Prostate gland (tissue), 2 donors: ENCODE results near the gene EVA1A. TPM values are rescaled to one million over a fixed set of nuclear protein-coding genes. Genes with fewer than 3 reads are reported as not detected.

Source experiments
- DNase-seq: peaks from one replicate; pipeline ENCODE4 v3.0.0-alpha.2; 2019; ENCODE audit warnings: low spot score
- H3K27ac ChIP-seq, 2 donors: fragments of 200-600 bp; sonication (generic); 2 replicates each; pipeline ENCODE4 v1.5.1; 2017 to 2019
- H3K27me3 ChIP-seq: fragments of 200-600 bp; sonication (generic); replicated peaks from 2 replicates; pipeline ENCODE4 v1.5.1; 2019; ENCODE audit not compliant: insufficient read depth
- H3K36me3 ChIP-seq, 2 donors: fragments of 200-600 bp; sonication (generic); 1 replicate in 1 of 2; 2 replicates in 1 of 2; pipeline versions ENCODE4 v1.5.1 to v1.8.1; 2017 to 2019
- H3K4me1 ChIP-seq: fragments of 200-600 bp; sonication (generic); replicated peaks from 2 replicates; pipeline ENCODE4 v1.5.1; 2019
- H3K4me3 ChIP-seq, 2 donors: fragments of 200-600 bp; sonication (generic); 2 replicates each; pipeline ENCODE4 v1.5.1; 2017 to 2019
- H3K9me3 ChIP-seq: fragments of 200-600 bp; sonication (generic); 2 replicates; pipeline ENCODE4 v1.5.1; 2017
- POLR2A ChIP-seq: fragments of 450-650 bp; IDR thresholded peaks from one replicate; pipeline ENCODE4 v1.6.1; 2016; ENCODE audit warnings: antibody characterized with exemption, mild to moderate bottlenecking
- POLR2AphosphoS5 ChIP-seq: sonication (generic); formaldehyde crosslinking; IDR thresholded peaks from one replicate; pipeline ENCODE4 v1.6.1; 2017; ENCODE audit warnings: antibody characterized with exemption
- WGBS: methylation state at CpG from one replicate; pipeline ENCODE4 v1.1.5; 2018; 5-methylcytosine and 5-hydroxymethylcytosine counted together
- intact Hi-C: fragments of 100-400 bp; cut with DNase I; formaldehyde crosslinking; loops from one replicate; pipeline ENCODE4 v1.14.2; 2022
- total RNA-seq, 2 donors: library from RNA; depleted of rRNA; stranded (reverse); fragments of >200 nt; gene quantifications; one replicate each; pipeline ENCODE4 v1.1.0, GENCODE V29; 2016
- TF ChIP-seq, protein P1 (sequence below), 4 experiments: fragments of 200-600 bp in 2 of 4; fragments of 450-650 bp in 2 of 4; sonication (generic) in 2 of 4; IDR thresholded peaks; 1 replicate in 3 of 4; 2 replicates in 1 of 4; pipeline ENCODE4 v1.5.1; 2016 to 2019; ENCODE audit warnings: antibody characterized with exemption in 4 of 4, mild to moderate bottlenecking in 2 of 4, moderate library complexity in 2 of 4

Gene EVA1A
- total RNA-seq, 2 donors from 2014 or later: 9.7 to 16.9 TPM

DNA sequence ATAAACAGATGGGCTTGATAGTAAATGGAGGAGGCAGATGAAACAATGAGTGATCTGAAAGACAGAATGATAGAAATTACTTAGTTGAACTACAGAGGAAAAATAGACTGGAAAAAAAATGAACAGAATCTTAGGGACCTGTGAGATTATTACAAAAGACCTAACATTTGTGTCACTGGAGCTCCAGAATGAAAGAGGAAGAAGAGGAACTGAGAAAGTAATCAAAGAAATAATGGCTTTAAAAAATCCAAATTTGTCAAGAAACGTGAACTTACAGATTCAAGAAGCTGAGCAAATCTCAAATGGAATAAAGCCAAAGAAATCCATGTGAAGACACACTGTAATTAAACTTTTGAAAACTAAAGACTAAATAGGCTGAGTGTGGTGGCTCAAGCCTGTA is 28.3 kb downstream of the EVA1A start:
- DNase-seq: no peak
- H3K4me1 ChIP-seq: no peaks in the 10 kb centered on the region
- no peak overlapping the region for H3K27ac ChIP-seq
- intact Hi-C loops: no loop called here
- TF ChIP-seq POLR2AphosphoS5 (no peak), POLR2A (no peak)
- TF ChIP-seq, protein P1, sequence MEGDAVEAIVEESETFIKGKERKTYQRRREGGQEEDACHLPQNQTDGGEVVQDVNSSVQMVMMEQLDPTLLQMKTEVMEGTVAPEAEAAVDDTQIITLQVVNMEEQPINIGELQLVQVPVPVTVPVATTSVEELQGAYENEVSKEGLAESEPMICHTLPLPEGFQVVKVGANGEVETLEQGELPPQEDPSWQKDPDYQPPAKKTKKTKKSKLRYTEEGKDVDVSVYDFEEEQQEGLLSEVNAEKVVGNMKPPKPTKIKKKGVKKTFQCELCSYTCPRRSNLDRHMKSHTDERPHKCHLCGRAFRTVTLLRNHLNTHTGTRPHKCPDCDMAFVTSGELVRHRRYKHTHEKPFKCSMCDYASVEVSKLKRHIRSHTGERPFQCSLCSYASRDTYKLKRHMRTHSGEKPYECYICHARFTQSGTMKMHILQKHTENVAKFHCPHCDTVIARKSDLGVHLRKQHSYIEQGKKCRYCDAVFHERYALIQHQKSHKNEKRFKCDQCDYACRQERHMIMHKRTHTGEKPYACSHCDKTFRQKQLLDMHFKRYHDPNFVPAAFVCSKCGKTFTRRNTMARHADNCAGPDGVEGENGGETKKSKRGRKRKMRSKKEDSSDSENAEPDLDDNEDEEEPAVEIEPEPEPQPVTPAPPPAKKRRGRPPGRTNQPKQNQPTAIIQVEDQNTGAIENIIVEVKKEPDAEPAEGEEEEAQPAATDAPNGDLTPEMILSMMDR (IDR thresholded peaks at IDR 0.05): no peak
- 37% methylated on average over 1 of the region's 1 CpG for WGBS
- H3K4me3 ChIP-seq: no peak overlapping the region
- no peaks in the 10 kb centered on the region for H3K36me3 ChIP-seq
- no peaks in the 10 kb centered on the region for H3K9me3 ChIP-seq
- H3K27me3 ChIP-seq: no peaks in the 10 kb centered on the region

DNA sequence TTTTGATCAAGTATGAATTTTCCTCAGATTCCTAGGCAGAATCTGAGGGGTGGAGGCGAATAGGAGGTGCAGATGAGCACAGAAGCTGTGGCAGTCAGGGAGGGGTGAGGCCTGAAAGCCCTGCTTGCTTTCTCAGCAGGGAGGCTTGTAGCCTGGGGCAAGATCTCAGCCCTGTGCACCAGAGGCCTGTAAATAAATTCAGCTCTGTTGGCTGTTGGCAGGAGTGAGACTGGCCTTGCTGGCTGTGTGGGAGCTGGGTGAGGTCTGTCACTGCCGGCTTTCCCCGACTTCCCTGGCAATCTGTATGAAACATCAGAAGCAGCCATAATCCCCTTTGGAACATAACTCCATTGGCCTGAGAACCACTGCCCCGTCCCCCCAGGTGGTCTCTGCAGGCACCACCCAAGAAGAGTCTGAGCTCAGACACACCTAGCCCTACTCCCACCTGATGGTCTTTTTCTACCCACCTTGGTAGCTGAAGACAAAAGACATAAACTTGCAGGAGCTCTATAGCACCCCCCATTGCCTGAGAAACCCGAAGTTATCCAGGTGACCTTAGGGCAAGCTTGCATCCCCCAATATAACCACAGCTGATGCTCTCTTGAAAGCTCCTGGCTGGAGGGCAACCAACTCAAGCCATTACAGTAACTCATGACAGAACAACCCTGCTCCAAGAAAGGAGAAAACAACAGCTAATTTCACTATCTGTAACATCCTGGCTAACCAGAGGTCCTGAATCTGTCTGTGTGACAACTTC is 32.3 kb downstream of the EVA1A start:
- H3K27me3 ChIP-seq: no peaks in the 10 kb centered on the region
- H3K27ac ChIP-seq: no peak overlapping the region
- H3K9me3 ChIP-seq: no peaks in the 10 kb centered on the region
- no peak for DNase-seq
- H3K36me3 ChIP-seq: no peaks in the 10 kb centered on the region
- H3K4me1 ChIP-seq: no peaks in the 10 kb centered on the region
- 73% methylated on average over 5 of the region's 5 CpGs for WGBS
- no peak overlapping the region for H3K4me3 ChIP-seq
- intact Hi-C loops: no loop called here
- TF ChIP-seq POLR2AphosphoS5 (no peak), POLR2A (no peak)
- TF ChIP-seq, protein P1 (IDR thresholded peaks at IDR 0.05): no peak

DNA sequence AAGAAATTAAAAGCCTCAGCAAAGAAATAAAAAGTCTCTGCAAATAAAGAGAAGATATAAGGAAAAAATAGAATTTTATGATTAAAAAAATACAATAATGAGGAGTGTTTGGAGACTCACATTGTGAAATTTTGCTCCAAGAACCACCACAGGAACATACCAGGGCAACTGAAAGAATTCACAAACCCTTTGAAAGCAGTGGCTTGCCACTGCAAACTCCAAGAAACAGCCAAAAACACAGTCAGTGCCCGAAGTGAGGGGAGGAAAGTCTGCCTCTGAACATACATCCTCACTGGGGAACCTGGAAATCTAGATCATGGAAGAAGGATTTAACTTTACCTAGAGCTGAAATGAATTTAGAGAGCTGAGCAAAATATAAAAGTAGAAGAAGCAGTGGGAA is 33.1 kb downstream of the EVA1A start:
- intact Hi-C loops: no loop called here
- H3K9me3 ChIP-seq: no peaks in the 10 kb centered on the region
- H3K4me3 ChIP-seq: no peak overlapping the region
- H3K27ac ChIP-seq: no peak overlapping the region
- no peaks in the 10 kb centered on the region for H3K27me3 ChIP-seq
- TF ChIP-seq POLR2A (no peak), POLR2AphosphoS5 (no peak)
- TF ChIP-seq, protein P1 (IDR thresholded peaks at IDR 0.05): no peak
- no peak for DNase-seq
- no peaks in the 10 kb centered on the region for H3K4me1 ChIP-seq
- WGBS: 84% methylated on average over 1 of the region's 1 CpG
- no peaks in the 10 kb centered on the region for H3K36me3 ChIP-seq

DNA sequence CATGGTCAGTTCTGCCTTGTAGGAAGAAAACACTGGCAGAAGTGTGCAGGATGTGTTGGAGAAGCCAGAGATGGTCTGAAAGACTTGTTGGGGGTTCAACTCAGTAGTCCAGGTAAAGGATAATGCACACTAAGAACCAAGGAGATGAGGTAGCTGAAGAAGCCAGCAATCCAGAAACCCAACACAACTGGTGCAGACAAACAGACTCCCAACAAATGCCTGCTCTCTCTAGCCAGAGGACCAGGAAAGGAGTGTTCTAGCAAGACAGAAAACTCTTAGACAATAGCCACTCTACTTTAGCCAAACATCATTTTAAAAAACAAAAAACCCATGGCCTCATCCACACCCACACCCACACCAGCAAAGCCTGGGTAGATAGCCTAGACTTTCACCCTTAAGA is 33.9 kb downstream of the EVA1A start:
- no peaks in the 10 kb centered on the region for H3K27me3 ChIP-seq
- DNase-seq: no peak
- no peak overlapping the region for H3K27ac ChIP-seq
- intact Hi-C loops: no loop called here
- no peaks in the 10 kb centered on the region for H3K36me3 ChIP-seq
- H3K4me3 ChIP-seq: no peak overlapping the region
- no peaks in the 10 kb centered on the region for H3K4me1 ChIP-seq
- H3K9me3 ChIP-seq: no peaks in the 10 kb centered on the region
- TF ChIP-seq POLR2AphosphoS5 (no peak), POLR2A (no peak)
- TF ChIP-seq, protein P1 (IDR thresholded peaks at IDR 0.05): no peak
